Neural cell (in vitro differentiated cells): Measurements from ENCODE around the gene PTPRN2.

Experiments used
- CTCF ChIP-seq: fragments of 450-650 bp; IDR thresholded peaks from 2 replicates; pipeline ENCODE4 v1.5.1; 2014; ENCODE audit warnings: antibody characterized with exemption, mild to moderate bottlenecking, moderate library complexity; ENCODE audit not compliant: poor library complexity, severe bottlenecking
- EZH2 ChIP-seq: fragments of 200-600, 300-800 bp; shearing (Covaris generic), sonication (generic); IDR thresholded peaks from 2 replicates; pipeline ENCODE4 v1.6.1; 2014; ENCODE audit warnings: antibody characterized with exemption, low read length, borderline replicate concordance, mild to moderate bottlenecking; ENCODE audit not compliant: insufficient read depth, poor library complexity, severe bottlenecking
- POLR2AphosphoS5 ChIP-seq: IDR thresholded peaks from 2 replicates; pipeline ENCODE4 v1.6.1; 2012
- REST ChIP-seq: IDR thresholded peaks from 2 replicates; pipeline ENCODE4 v1.6.1; 2012; ENCODE audit warnings: borderline replicate concordance
- SMC3 ChIP-seq: fragments of 450-650 bp; conservative IDR thresholded peaks from 2 replicates; pipeline ENCODE4 v1.6.1; 2014; ENCODE audit warnings: antibody characterized with exemption, mild to moderate bottlenecking, moderate library complexity; ENCODE audit not compliant: poor library complexity
- TAF1 ChIP-seq: IDR thresholded peaks from 2 replicates; pipeline ENCODE4 v1.6.1; 2012; ENCODE audit warnings: low read depth

- TF ChIP-seq CTCF (no peak), EZH2 (no peak), POLR2AphosphoS5 (no peak), TAF1 (no peak), REST (no peak), SMC3 (no peak)
Observed at GRCh38 chr7:158470336-158470735, 117.3 kb downstream of the PTPRN2 start.
